ENCODE measurements around the gene AHRR. TPM values are rescaled to one million over a fixed set of nuclear protein-coding genes. Genes with fewer than 3 reads are reported as not detected.
"Not testable (repeated sequence)": the region's sequence is repeated elsewhere in the genome, so short reads cannot be mapped to it uniquely, and the experiment has no call there.

Gene AHRR
- total RNA-seq, 1 donor = 54.6 TPM

DNA sequence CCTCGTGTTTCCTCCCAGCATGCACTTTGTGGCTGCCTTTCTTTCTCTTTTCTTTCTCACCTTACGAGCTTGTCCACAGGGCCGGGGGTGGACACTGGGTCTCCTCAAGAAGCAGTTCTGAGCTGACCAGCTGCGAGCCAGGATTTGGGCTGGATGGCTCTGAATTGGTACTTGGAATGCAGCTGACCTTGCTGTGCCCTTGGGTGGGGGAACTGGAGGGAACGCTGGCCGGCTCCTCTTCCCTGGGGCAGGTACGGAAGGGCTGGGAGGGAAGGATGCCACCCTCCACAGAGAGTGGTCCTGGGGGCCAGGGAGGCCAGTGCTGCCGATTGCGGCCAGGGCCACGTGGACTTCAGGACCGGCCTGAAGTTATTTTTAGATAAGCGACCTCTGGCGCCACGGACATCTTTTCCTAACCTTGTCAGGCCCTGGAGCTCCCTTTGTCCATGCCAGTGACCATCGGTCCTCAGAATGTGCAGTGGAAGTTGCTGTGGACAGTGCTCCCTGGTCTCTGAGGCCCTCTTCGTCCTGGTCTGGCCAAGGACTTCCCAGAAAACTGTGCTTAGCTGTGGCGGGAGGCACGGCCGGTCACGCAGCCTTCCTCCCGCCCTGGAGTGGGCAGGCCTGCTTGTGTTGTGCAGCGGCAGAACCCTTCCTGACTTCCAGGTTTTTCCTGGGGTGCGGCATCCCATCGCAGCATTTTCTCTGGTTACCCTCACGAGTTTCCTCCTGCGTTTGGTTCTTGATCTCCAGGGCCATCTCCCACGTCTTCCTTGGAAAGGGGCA, 13.5 kb upstream of the AHRR start:
- no peaks in the 10 kb centered on the region for H3K9me3 ChIP-seq (ENCODE audit: low read depth, low read length)
- H3K27ac ChIP-seq (ENCODE audit: low read depth, low read length) = no peak overlapping the region
- no peak for DNase-seq (ENCODE audit: insufficient read length, low spot score, missing footprints)
- TF ChIP-seq, protein P1, sequence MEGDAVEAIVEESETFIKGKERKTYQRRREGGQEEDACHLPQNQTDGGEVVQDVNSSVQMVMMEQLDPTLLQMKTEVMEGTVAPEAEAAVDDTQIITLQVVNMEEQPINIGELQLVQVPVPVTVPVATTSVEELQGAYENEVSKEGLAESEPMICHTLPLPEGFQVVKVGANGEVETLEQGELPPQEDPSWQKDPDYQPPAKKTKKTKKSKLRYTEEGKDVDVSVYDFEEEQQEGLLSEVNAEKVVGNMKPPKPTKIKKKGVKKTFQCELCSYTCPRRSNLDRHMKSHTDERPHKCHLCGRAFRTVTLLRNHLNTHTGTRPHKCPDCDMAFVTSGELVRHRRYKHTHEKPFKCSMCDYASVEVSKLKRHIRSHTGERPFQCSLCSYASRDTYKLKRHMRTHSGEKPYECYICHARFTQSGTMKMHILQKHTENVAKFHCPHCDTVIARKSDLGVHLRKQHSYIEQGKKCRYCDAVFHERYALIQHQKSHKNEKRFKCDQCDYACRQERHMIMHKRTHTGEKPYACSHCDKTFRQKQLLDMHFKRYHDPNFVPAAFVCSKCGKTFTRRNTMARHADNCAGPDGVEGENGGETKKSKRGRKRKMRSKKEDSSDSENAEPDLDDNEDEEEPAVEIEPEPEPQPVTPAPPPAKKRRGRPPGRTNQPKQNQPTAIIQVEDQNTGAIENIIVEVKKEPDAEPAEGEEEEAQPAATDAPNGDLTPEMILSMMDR (IDR thresholded peaks at IDR 0.05; ENCODE audit: extremely low read depth, low read depth, low read length) = no peak
- H3K4me1 ChIP-seq (ENCODE audit: insufficient read depth, low read length) = peaks cover 14% of the 10 kb centered on the region
- H3K79me2 ChIP-seq (ENCODE audit: insufficient read depth, low read length) = peaks cover 46% of the 10 kb centered on the region
- H3K4me3 ChIP-seq (ENCODE audit: insufficient read depth, low read length) = no peak overlapping the region
- H3K4me2 ChIP-seq (ENCODE audit: insufficient read depth, low read length) = no peak overlapping the region
- no peaks in the 10 kb centered on the region for H3K27me3 ChIP-seq (ENCODE audit: insufficient read depth, low read length)
- H4K20me1 ChIP-seq (ENCODE audit: insufficient read depth, low read length) = peaks cover 37% of the 10 kb centered on the region
- no peak overlapping the region for H2AFZ ChIP-seq (ENCODE audit: low read length)
- peaks cover 10% of the 10 kb centered on the region for H3K36me3 ChIP-seq (ENCODE audit: insufficient read depth, low read length)

DNA sequence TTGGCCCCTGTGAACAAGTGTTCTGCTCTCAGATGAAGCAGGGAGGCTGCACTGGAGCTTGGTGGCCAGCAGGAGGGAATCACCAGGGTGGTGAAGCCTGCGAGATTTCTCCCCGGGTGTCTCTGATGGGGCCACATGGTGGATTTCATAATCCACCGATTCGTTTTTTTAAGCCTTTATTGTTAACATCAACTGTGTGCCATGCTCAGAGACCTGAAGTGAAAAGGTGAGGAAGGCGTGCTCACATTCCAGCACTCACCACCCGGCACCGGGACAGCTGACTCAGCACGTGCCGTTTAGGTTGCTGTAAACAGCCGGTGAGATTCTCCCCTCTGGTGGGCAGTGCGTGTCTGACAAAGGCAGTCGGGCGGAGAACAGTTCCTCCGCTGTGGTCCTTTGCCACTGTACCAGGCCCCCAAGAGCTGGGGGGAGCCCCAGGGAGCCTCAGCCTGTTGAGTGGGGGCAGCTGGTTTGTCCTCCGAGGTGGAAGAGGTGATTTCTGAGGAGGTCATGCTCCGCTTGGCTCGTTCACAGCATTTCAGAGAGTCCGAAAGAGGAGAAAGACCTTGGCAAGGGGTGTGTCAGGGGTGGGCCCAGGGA, 12.7 kb upstream of the AHRR start:
- peak overlapping the region; percentile 25 for H3K27ac ChIP-seq (ENCODE audit: low read depth, low read length)
- H3K4me1 ChIP-seq (ENCODE audit: insufficient read depth, low read length) = peaks cover 14% of the 10 kb centered on the region
- peak; percentile 95 for DNase-seq (ENCODE audit: insufficient read length, low spot score, missing footprints)
- H3K9me3 ChIP-seq (ENCODE audit: low read depth, low read length) = no peaks in the 10 kb centered on the region
- peaks cover 44% of the 10 kb centered on the region for H3K79me2 ChIP-seq (ENCODE audit: insufficient read depth, low read length)
- no peak overlapping the region for H3K4me3 ChIP-seq (ENCODE audit: insufficient read depth, low read length)
- H3K27me3 ChIP-seq (ENCODE audit: insufficient read depth, low read length) = no peaks in the 10 kb centered on the region
- TF ChIP-seq, protein P1 (IDR thresholded peaks at IDR 0.05; ENCODE audit: extremely low read depth, low read depth, low read length) = peak; percentile 53
- peaks cover 34% of the 10 kb centered on the region for H4K20me1 ChIP-seq (ENCODE audit: insufficient read depth, low read length)
- H3K4me2 ChIP-seq (ENCODE audit: insufficient read depth, low read length) = no peak overlapping the region
- H3K36me3 ChIP-seq (ENCODE audit: insufficient read depth, low read length) = peaks cover 14% of the 10 kb centered on the region
- H2AFZ ChIP-seq (ENCODE audit: low read length) = no peak overlapping the region

DNA sequence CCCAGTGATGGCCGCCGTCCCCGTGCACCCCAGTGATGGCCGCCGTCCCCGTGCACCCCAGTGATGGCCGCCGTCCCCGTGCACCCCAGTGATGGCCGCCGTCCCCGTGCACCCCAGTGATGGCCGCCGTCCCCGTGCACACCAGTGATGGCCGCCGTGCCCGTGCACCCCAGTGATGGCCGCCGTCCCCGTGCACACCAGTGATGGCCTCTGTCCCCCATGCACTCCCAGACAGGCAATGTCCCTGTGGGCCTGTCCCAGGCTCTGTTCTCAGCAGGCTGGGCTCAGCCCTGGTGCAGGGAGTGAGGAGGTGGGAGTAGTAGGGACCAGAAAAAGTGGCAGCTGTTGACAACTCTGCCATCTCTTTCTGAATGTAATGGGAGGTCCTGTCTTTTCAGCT, 11.7 kb upstream of the AHRR start:
- Histone ChIP-seq H3K27ac (ENCODE audit: low read depth, low read length) (peak overlapping the region; percentile 72), H3K79me2 (ENCODE audit: insufficient read depth, low read length) (peaks cover 47% of the 10 kb centered on the region), H3K36me3 (ENCODE audit: insufficient read depth, low read length) (peaks cover 19% of the 10 kb centered on the region), H4K20me1 (ENCODE audit: insufficient read depth, low read length) (peaks cover 34% of the 10 kb centered on the region), H3K4me1 (ENCODE audit: insufficient read depth, low read length) (peaks cover 14% of the 10 kb centered on the region)
- DNase-seq (ENCODE audit: insufficient read length, low spot score, missing footprints) = peak; percentile 37
- not testable (repeated sequence) for H3K4me2 ChIP-seq (ENCODE audit: insufficient read depth, low read length); H3K4me3 ChIP-seq (ENCODE audit: insufficient read depth, low read length); H3K9me3 ChIP-seq (ENCODE audit: low read depth, low read length); H3K27me3 ChIP-seq (ENCODE audit: insufficient read depth, low read length); H2AFZ ChIP-seq (ENCODE audit: low read length)

- Histone ChIP-seq H3K9me3 (ENCODE audit: low read depth, low read length) (no peaks in the 10 kb centered on the region), H3K4me3 (ENCODE audit: insufficient read depth, low read length) (no peak overlapping the region), H4K20me1 (ENCODE audit: insufficient read depth, low read length) (peaks cover 28% of the 10 kb centered on the region), H3K36me3 (ENCODE audit: insufficient read depth, low read length) (peaks cover 23% of the 10 kb centered on the region), H3K27me3 (ENCODE audit: insufficient read depth, low read length) (no peaks in the 10 kb centered on the region), H3K27ac (ENCODE audit: low read depth, low read length) (peak overlapping the region; percentile 72), H2AFZ (ENCODE audit: low read length) (no peak overlapping the region), H3K79me2 (ENCODE audit: insufficient read depth, low read length) (peaks cover 42% of the 10 kb centered on the region), H3K4me1 (ENCODE audit: insufficient read depth, low read length) (peaks cover 14% of the 10 kb centered on the region), H3K4me2 (ENCODE audit: insufficient read depth, low read length) (no peak overlapping the region)
- TF ChIP-seq, protein P1 (IDR thresholded peaks at IDR 0.05; ENCODE audit: extremely low read depth, low read depth, low read length) = no peak
- no peak for DNase-seq (ENCODE audit: insufficient read length, low spot score, missing footprints)
Observed at GRCh38 chr5:310516-310915, 11.0 kb upstream of the AHRR start.

All from osteoblast (primary cell).